Muscle layer of duodenum (tissue), 2 donors: ENCODE measurements around the gene MSANTD2.
"Not testable (repeated sequence)": the region's sequence is repeated elsewhere in the genome, so short reads cannot be mapped to it uniquely, and the experiment has no call there.

Source experiments
- H3K27ac ChIP-seq: one replicate; pipeline ENCODE4 v1.7.0; 2013; ENCODE audit warnings: mild to moderate bottlenecking, low read length
- H3K27me3 ChIP-seq: one replicate; pipeline ENCODE4 v1.7.0; 2013; ENCODE audit warnings: low read depth, mild to moderate bottlenecking, control low read depth, low read length
- H3K36me3 ChIP-seq, 2 donors: one replicate each; pipeline ENCODE4 v1.7.0; 2013; ENCODE audit warnings: low read length in 2 of 2, control low read depth in 1 of 2, mild to moderate bottlenecking in 1 of 2; ENCODE audit not compliant: insufficient read depth in 2 of 2, control insufficient read depth in 1 of 2
- H3K4me1 ChIP-seq, 2 donors: one replicate each; pipeline ENCODE4 v1.7.0; 2013; ENCODE audit warnings: low read length in 2 of 2, mild to moderate bottlenecking in 2 of 2, control low read depth in 1 of 2, moderate library complexity in 1 of 2; ENCODE audit not compliant: insufficient read depth in 2 of 2, control insufficient read depth in 1 of 2
- H3K4me3 ChIP-seq, 2 donors: one replicate each; pipeline ENCODE4 v1.7.0; 2013; ENCODE audit warnings: low read length in 2 of 2, low read depth in 1 of 2, mild to moderate bottlenecking in 1 of 2
- H3K9me3 ChIP-seq, 2 donors: one replicate each; pipeline ENCODE4 v1.7.0; 2013; ENCODE audit warnings: low read length in 2 of 2, control low read depth in 1 of 2, mild to moderate bottlenecking in 1 of 2; ENCODE audit not compliant: control insufficient read depth in 1 of 2
- donor health status: healthy.

Gene MSANTD2

DNA sequence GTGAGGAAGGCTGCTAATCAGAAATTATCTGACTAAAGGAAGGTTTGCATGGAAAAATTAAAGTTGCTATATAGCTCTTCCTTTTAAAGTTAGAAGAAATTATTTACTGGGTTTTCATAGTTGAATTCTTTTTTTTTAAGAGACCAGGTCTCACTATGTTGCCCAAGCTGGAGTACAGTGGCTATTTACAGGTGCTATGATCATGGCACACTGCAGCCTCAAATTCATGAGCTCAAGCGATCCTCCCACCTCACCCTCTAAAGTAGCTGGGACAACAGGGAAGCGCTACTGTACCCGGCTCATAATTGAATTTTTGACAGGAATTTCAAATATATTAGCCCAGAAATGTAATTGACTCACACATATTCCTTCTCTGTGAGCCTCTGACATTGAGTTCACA, 3.9 kb downstream of the MSANTD2 start:
- Histone ChIP-seq H3K4me1 (peaks cover 8 to 27% of the 10 kb centered on the region in 2 donors), H3K27me3 (no peaks in the 10 kb centered on the region), H3K27ac (no peak overlapping the region), H3K4me3 (no peak overlapping the region), H3K36me3 (peaks cover 0 to 3% of the 10 kb centered on the region in 2 donors), H3K9me3 (no peaks in the 10 kb centered on the region)

GRCh38 chr11:124793466-124794278, 6.5 kb downstream of the MSANTD2 start:
- peaks cover under 1 to 17% of the 10 kb centered on the region in 2 donors for H3K4me1 ChIP-seq
- no peaks in the 10 kb centered on the region for H3K36me3 ChIP-seq
- no peak overlapping the region for H3K27ac ChIP-seq
- H3K27me3 ChIP-seq = no peaks in the 10 kb centered on the region
- no peak overlapping the region for H3K4me3 ChIP-seq
- no peaks in the 10 kb centered on the region for H3K9me3 ChIP-seq

DNA sequence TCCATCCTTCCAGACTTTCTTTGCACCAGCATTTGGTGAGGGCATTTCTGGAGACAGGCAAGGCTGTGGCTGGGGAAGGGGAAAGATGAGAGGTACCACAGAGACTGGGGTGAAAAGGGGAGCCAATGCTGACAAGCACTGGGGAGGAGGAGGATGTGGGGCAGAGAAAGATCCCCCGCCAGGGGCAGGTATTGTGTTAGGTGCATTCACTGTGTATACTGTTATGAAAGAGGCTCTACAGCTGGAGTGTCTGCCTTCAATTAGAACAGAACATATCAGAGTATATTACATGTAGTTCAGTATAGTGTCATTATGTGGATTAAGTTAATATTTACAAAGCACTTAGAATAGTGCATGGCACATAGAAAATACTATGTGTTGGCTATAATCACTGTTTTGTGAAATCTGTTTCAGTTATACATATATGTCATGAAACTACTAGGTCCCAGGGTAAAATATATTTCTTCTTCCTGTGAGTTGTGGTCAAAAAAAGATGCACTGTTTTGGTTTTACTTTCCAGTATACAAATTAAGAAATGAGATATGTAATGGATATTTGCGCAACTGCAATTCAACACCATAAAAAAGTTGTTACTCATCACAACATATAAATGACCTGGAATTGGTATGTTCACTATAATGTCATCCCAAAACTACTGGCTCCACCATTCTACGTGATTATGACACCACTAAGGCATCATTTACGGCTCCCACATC, 8.4 kb downstream of the MSANTD2 start:
- peaks cover 0 to 3% of the 10 kb centered on the region in 2 donors for H3K4me1 ChIP-seq
- H3K9me3 ChIP-seq = no peaks in the 10 kb centered on the region
- H3K36me3 ChIP-seq = no peaks in the 10 kb centered on the region
- no peaks in the 10 kb centered on the region for H3K27me3 ChIP-seq
- H3K27ac ChIP-seq = no peak overlapping the region
- H3K4me3 ChIP-seq = no peak overlapping the region

DNA sequence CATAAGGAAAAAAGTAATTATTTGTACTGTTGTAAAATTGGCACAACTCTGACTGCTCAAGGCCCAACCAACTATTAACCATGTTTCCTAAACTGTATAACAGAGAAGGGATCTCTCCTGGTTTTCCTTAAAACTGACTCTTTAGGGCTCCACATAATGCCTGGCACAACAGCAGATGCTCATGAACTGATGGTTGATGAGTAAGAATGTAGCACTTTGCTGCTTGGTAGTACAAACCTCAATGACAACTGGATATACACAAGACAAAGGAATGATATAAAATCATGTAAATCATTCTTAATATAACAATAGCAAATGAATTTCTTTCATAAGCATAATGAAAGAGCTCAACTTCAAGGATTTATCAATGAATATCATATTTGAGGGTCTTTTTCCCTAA, 11.7 kb downstream of the MSANTD2 start:
- Histone ChIP-seq H3K36me3 (no peaks in the 10 kb centered on the region), H3K4me1 (no peaks in the 10 kb centered on the region), H3K27me3 (no peaks in the 10 kb centered on the region), H3K4me3 (no peak overlapping the region), H3K9me3 (no peaks in the 10 kb centered on the region), H3K27ac (no peak overlapping the region)

DNA sequence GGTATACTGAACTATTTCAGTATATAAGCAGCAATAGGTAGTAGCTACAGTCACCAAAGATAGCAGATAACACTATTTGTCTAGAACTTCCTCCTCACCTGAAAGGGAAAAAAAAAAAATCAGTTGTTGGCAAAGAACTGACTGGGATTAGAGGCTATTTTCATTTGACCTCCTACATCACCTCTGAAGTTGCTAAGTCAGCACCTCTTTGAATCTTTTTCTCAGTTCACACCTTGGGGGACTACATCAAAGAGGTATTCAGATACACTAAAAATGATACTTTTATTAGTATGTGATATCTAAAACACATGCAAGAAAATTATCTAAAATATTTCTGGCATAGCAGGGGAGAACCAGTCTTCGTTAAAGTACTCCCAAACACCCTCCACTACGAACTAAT, 16.2 kb downstream of the MSANTD2 start:
- Histone ChIP-seq H3K4me3 (no peak overlapping the region), H3K27me3 (no peaks in the 10 kb centered on the region), H3K27ac (no peak overlapping the region), H3K36me3 (no peaks in the 10 kb centered on the region), H3K9me3 (no peaks in the 10 kb centered on the region), H3K4me1 (no peaks in the 10 kb centered on the region)

DNA sequence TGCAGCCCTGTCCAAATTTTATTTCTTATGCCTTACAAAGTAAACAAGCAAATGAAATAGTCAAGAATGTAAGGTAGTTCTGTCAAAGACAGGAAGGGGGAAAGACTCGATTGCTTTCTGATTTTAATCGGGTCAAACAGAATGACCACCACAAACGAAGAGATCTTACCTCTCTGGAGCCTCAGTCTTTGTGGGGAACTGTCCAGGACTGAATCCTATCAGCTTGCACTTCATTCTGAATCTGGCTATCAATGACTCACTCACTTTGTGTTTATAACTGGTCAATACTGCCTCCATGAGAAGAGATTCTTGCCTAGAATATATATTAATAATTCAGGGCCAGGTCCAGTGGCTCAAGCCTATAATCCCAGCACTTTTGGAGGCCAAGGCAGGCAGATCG, 17.2 kb downstream of the MSANTD2 start:
- Histone ChIP-seq H3K36me3 (no peaks in the 10 kb centered on the region), H3K27ac (no peak overlapping the region), H3K27me3 (no peaks in the 10 kb centered on the region), H3K9me3 (no peaks in the 10 kb centered on the region), H3K4me1 (no peaks in the 10 kb centered on the region), H3K4me3 (no peak overlapping the region)

- no peaks in the 10 kb centered on the region for H3K9me3 ChIP-seq
- H3K27me3 ChIP-seq = no peaks in the 10 kb centered on the region
- H3K4me3 ChIP-seq = no peak overlapping the region
- no peaks in the 10 kb centered on the region for H3K4me1 ChIP-seq
- peaks cover 0 to 3% of the 10 kb centered on the region in 2 donors for H3K36me3 ChIP-seq
- H3K27ac ChIP-seq = no peak overlapping the region
These were observed 20.6 kb downstream of the MSANTD2 start for GRCh38 chr11:124779568-124779967.

DNA sequence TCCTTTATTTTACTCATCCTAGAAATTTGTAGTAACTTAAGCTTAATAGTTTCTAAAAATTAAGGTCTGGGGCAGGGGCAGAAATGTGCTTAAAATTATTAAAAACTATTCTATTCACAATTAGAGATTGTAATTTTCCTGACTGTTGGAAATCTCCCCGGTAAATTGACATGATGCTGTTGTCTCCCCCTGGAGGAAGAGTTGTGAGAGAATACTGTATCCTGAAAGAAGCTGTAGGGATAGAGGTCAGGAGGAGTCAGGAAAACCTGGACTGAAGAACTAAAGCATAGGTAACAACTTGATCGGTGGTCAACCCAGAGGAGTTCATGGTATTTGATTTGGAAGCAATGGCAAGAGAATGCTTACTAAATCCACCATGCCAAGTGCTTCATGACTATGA, 21.9 kb downstream of the MSANTD2 start:
- Histone ChIP-seq H3K4me1 (no peaks in the 10 kb centered on the region), H3K27me3 (no peaks in the 10 kb centered on the region), H3K9me3 (no peaks in the 10 kb centered on the region), H3K27ac (no peak overlapping the region), H3K4me3 (no peak overlapping the region), H3K36me3 (peaks cover 0 to 7% of the 10 kb centered on the region in 2 donors)

DNA sequence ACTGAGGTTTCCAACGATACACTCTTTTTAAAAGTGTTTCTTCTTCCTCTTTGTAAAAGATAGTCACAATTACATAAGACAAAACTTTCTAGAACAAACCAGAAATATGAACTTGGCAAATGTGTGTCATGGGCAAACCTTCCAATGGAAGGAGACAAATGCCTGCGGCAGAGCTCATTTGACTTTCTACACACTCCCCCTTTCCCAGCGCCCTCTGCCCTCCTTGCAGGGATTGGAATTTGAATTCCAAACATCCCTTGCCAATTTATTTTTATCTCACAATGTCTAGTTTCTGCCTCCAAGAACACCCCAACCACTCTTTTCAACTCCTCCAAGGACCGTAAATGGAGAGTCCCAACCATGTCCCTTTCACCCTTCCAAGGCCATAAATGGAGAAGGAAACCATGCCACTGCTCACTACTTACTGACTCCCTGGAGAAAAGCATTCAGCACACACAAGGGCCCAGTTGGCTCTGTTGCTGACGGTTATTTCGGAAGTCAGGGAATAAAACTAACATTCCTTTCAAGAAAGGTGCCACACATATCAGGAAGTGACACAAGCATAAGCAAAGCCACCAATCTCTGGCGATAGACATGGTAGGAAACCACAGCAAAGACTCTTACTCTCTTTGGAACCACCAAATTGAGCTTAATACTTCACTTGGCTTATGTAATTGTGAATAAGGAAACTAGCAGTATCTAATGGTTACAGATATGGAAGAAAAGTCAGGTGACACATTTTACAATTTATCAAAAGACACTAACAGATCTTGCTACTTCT, 23.2 kb downstream of the MSANTD2 start:
- no peaks in the 10 kb centered on the region for H3K27me3 ChIP-seq
- no peaks in the 10 kb centered on the region for H3K9me3 ChIP-seq
- H3K4me3 ChIP-seq = no peak overlapping the region
- no peak overlapping the region for H3K27ac ChIP-seq
- H3K36me3 ChIP-seq = peaks cover under 1 to 7% of the 10 kb centered on the region in 2 donors
- no peaks in the 10 kb centered on the region for H3K4me1 ChIP-seq

DNA sequence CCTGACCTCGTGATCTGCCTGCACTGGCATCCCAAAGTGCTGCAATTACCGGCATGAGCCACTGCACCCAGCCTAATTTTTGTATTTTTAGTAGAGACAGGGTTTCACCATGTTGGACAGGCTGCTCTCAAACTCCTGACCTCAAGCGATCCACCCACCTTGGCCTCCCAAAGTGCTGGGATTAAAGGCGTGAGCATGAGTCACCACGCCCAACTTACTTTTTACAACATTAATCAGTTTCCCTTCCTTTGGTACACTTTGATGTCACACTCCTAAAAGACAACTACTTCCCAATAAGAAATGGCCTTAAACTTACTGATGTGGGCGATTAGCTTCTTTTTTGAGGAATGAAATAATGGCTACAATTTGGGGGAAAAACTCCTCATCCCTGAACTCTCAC, 29.2 kb downstream of the MSANTD2 start:
- H3K27me3 ChIP-seq, H3K4me3 ChIP-seq, H3K27ac ChIP-seq, H3K9me3 ChIP-seq, H3K4me1 ChIP-seq: not testable (repeated sequence)
- peaks cover 9 to 34% of the 10 kb centered on the region in 2 donors for H3K36me3 ChIP-seq
